Cardiac fibroblast (primary cell): ENCODE data around the gene NTN1.

Experiments used
- DNase-seq, 2 donors: peaks; one replicate each; pipeline versions ENCODE4 v3.0.0 to v3.0.0-alpha.2; 2010; ENCODE audit warnings: low read depth in 2 of 2
- H3K4me3 ChIP-seq, 2 donors: replicated peaks in 1 of 2; 1 replicate in 1 of 2; 2 replicates in 1 of 2; pipeline ENCODE4 v1.5.1; 2011; ENCODE audit warnings: low read depth in 2 of 2, low read length in 2 of 2, mild to moderate bottlenecking in 2 of 2, moderate library complexity in 1 of 2
- TF ChIP-seq, protein P1 (sequence below): IDR thresholded peaks from one replicate; pipeline ENCODE4 v1.5.1; 2011; ENCODE audit warnings: low read depth, mild to moderate bottlenecking, low read length, inconsistent platforms

Gene NTN1

GRCh38 chr17:9080296-9080914 lies 59.1 kb downstream of the NTN1 start:
- H3K4me3 ChIP-seq: no peak overlapping the region
- TF ChIP-seq, protein P1, sequence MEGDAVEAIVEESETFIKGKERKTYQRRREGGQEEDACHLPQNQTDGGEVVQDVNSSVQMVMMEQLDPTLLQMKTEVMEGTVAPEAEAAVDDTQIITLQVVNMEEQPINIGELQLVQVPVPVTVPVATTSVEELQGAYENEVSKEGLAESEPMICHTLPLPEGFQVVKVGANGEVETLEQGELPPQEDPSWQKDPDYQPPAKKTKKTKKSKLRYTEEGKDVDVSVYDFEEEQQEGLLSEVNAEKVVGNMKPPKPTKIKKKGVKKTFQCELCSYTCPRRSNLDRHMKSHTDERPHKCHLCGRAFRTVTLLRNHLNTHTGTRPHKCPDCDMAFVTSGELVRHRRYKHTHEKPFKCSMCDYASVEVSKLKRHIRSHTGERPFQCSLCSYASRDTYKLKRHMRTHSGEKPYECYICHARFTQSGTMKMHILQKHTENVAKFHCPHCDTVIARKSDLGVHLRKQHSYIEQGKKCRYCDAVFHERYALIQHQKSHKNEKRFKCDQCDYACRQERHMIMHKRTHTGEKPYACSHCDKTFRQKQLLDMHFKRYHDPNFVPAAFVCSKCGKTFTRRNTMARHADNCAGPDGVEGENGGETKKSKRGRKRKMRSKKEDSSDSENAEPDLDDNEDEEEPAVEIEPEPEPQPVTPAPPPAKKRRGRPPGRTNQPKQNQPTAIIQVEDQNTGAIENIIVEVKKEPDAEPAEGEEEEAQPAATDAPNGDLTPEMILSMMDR: no peak
- no peak for DNase-seq

DNA sequence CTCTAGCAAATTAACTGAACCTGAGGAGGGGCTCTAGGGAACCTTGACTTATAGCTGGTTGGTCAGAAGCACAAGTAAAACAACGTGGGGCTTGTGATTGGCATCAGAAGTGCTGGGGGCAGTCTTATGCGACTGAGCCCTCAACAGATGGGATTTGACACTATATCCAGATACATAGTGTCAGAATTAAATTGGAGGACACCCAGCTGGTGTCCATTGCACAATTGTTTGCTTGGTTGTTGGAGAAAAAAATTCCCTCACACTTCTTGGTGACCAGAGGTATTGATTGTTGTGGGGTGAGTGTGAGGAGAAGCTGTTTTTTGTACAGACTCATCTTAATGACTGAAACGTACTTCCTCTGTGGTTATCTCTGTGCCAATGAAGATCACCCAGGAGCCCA lies 59.7 kb downstream of the NTN1 start:
- no peak for DNase-seq
- TF ChIP-seq, protein P1: no peak
- H3K4me3 ChIP-seq: no peak overlapping the region

- H3K4me3 ChIP-seq: no peak overlapping the region
- TF ChIP-seq, protein P1: no peak
- DNase-seq: no peak
Measured at GRCh38 chr17:9086577-9086976, 65.3 kb downstream of the NTN1 start.

DNA sequence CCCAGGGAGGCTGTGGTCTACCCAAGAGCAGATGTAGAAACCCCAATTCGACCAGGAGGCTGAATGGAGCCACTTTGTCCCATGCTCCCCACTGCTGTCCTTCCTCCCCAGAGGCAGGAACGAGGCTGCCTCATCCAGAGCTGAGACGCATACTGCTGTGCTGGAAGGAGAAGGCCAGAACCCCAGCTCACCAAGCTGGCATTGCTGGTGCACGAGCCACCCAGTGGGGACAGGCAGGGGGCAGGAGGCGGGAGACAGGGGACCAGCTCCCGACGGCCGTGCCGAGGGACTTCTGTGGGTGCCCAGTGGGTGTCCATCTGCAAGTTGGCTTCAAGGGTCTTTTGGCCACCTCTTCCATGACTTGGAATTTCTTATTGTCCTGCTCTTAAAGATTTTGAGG lies 66.6 kb downstream of the NTN1 start:
- TF ChIP-seq, protein P1: no peak
- H3K4me3 ChIP-seq: no peak overlapping the region
- DNase-seq: no peak

GRCh38 chr17:9090641-9091096 lies 69.4 kb downstream of the NTN1 start:
- no peak overlapping the region for H3K4me3 ChIP-seq
- no peak for DNase-seq
- TF ChIP-seq, protein P1: no peak

DNA sequence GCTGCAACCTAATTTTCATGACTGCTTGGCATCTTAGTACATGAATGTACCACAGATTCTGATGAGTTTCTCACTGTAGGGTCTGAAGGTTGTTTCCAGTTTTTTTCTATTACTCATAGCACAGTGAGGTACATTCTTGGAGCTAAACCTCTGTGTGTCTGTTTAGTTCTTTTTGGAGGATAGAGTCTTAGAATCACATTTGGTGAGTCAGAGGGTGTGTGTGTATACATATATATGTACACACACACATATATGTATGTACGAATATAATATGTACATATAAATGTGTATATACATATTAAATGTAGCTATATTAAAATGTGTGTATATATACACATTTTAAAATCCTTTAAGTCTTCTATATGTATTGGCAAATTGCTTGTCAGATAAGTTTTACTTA lies 72.9 kb downstream of the NTN1 start:
- TF ChIP-seq, protein P1: no peak
- no peak for DNase-seq

DNA sequence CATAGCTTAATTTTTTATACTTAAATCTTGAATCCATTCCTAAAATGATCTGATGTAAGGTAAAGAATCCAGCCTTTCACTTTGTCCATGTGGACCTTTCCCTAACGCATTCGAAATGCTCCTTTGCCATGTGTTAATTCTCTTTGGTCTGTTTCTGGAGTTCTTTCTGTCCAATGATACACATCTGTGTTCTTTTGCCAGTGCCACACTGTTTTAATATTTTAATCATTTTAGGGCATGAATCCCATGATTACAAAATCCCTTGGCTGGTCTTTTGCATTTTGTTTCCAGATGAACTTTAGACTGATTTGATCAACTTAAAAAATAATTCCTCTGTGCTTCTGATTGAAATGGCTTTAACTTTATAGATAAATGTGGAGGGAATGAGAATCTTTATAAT lies 74.1 kb downstream of the NTN1 start:
- TF ChIP-seq, protein P1: no peak
- DNase-seq: no peak
- H3K4me3 ChIP-seq: no peak overlapping the region

More for the DNA sequence above, 72.9 kb downstream of the NTN1 start:
- no peak overlapping the region for H3K4me3 ChIP-seq
